ENCODE data around the gene SUV39H2.

SUV39H2 gene

GRCh38 chr10:14879124-14879927 is 660 bp downstream of the SUV39H2 start:
- H3K4me3 ChIP-seq (ENCODE audit: low read length), result peak overlapping the region; percentile 67
- TF ChIP-seq CTCF (conservative IDR thresholded peaks at IDR 0.05; ENCODE audit: low read depth, low read length), result no peak
- no peak for DNase-seq (ENCODE audit: low read depth)

- peak overlapping the region; percentile 67 for H3K4me3 ChIP-seq (ENCODE audit: low read length)
- no peak for TF ChIP-seq CTCF (conservative IDR thresholded peaks at IDR 0.05; ENCODE audit: low read depth, low read length)
- no peak for DNase-seq (ENCODE audit: low read depth)
Measured at GRCh38 chr10:14879928-14880193, 1.2 kb downstream of the SUV39H2 start.

- peak overlapping the region; percentile 67 for H3K4me3 ChIP-seq (ENCODE audit: low read length)
- TF ChIP-seq CTCF (conservative IDR thresholded peaks at IDR 0.05; ENCODE audit: low read depth, low read length), result no peak
- DNase-seq (ENCODE audit: low read depth), result no peak
Measured at GRCh38 chr10:14880229-14880628, 1.6 kb downstream of the SUV39H2 start.

GRCh38 chr10:14884082-14884481 is 5.4 kb downstream of the SUV39H2 start:
- DNase-seq (ENCODE audit: low read depth), result no peak
- no peak for TF ChIP-seq CTCF (conservative IDR thresholded peaks at IDR 0.05; ENCODE audit: low read depth, low read length)
- no peak overlapping the region for H3K4me3 ChIP-seq (ENCODE audit: low read length)

- no peak for DNase-seq (ENCODE audit: low read depth)
- H3K4me3 ChIP-seq (ENCODE audit: low read length), result no peak overlapping the region
- TF ChIP-seq CTCF (conservative IDR thresholded peaks at IDR 0.05; ENCODE audit: low read depth, low read length), result peak; percentile 44
Measured at GRCh38 chr10:14889318-14889717, 10.7 kb downstream of the SUV39H2 start.

- DNase-seq (ENCODE audit: low read depth), result no peak
- no peak overlapping the region for H3K4me3 ChIP-seq (ENCODE audit: low read length)
- no peak for TF ChIP-seq CTCF (conservative IDR thresholded peaks at IDR 0.05; ENCODE audit: low read depth, low read length)
Measured at GRCh38 chr10:14891151-14891550, 12.5 kb downstream of the SUV39H2 start.

GRCh38 chr10:14904316-14904732 is 25.7 kb downstream of the SUV39H2 start:
- peak; percentile 64 for TF ChIP-seq CTCF (conservative IDR thresholded peaks at IDR 0.05; ENCODE audit: low read depth, low read length)
- DNase-seq (ENCODE audit: low read depth), result no peak

More at GRCh38 chr10:14904316-14904732, 25.7 kb downstream of the SUV39H2 start:
- no peak overlapping the region for H3K4me3 ChIP-seq (ENCODE audit: low read length)
